ENCODE results near the gene SLCO4C1.
"Not testable (repeated sequence)": the region's sequence is repeated elsewhere in the genome, so short reads cannot be mapped to it uniquely, and the experiment has no call there.

The SLCO4C1 gene

GRCh38 chr5:102296178-102296817 is at the start of gene SLCO4C1:
SLCO4C1 (minus strand) TSS chr5:102296284; CDS start chr5:102296262, 22 bp downstream.
- Mint-ChIP-seq H3K27ac (peak within 1 kb of the TSS; percentile 78), H3K36me3 (ENCODE audit: low read depth) (peaks cover 7% of the 10 kb centered on the region), H3K4me3 (peak within 1 kb of the TSS; percentile 84), H3K9me3 (no peaks in the 10 kb centered on the region), H3K4me1 (ENCODE audit: low read depth) (peaks cover 34% of the 10 kb centered on the region), H3K27me3 (peaks cover 10% of the 10 kb centered on the region)
- intact Hi-C loops (cut with micrococcal nuclease), result loop anchor here (10.0 kb wide), 2 partner anchors 229 to 829 kb away; partner anchors contain the start of genes GIN1 and PPIP5K2

GRCh38 chr5:102341681-102342288 is 45.7 kb upstream of the SLCO4C1 start:
- no peak overlapping the region for H3K4me3 Mint-ChIP-seq
- H3K27ac Mint-ChIP-seq, result no peak overlapping the region
- H3K27me3 Mint-ChIP-seq, result no peaks in the 10 kb centered on the region
- no peaks in the 10 kb centered on the region for H3K36me3 Mint-ChIP-seq (ENCODE audit: low read depth)
- intact Hi-C loops (cut with micrococcal nuclease), result no loop called here
- no peaks in the 10 kb centered on the region for H3K9me3 Mint-ChIP-seq
- no peaks in the 10 kb centered on the region for H3K4me1 Mint-ChIP-seq (ENCODE audit: low read depth)

GRCh38 chr5:102324714-102325113 is 28.6 kb upstream of the SLCO4C1 start:
- peaks cover 6% of the 10 kb centered on the region for H3K4me1 Mint-ChIP-seq (ENCODE audit: low read depth)
- H3K9me3 Mint-ChIP-seq, result peaks cover 8% of the 10 kb centered on the region
- no peaks in the 10 kb centered on the region for H3K36me3 Mint-ChIP-seq (ENCODE audit: low read depth)
- intact Hi-C loops (cut with micrococcal nuclease), result no loop called here
- no peak overlapping the region for H3K27ac Mint-ChIP-seq
- H3K4me3 Mint-ChIP-seq, result no peak overlapping the region
- no peaks in the 10 kb centered on the region for H3K27me3 Mint-ChIP-seq

- H3K27ac Mint-ChIP-seq; H3K27me3 Mint-ChIP-seq; H3K36me3 Mint-ChIP-seq (ENCODE audit: low read depth); H3K4me3 Mint-ChIP-seq; intact Hi-C loops (cut with micrococcal nuclease); H3K9me3 Mint-ChIP-seq: not testable (repeated sequence)
- peaks cover 14% of the 10 kb centered on the region for H3K4me1 Mint-ChIP-seq (ENCODE audit: low read depth)
Observed at GRCh38 chr5:102318801-102319200, 22.7 kb upstream of the SLCO4C1 start.

GRCh38 chr5:102314328-102314727 is 18.2 kb upstream of the SLCO4C1 start:
- intact Hi-C loops (cut with micrococcal nuclease), result no loop called here
- H3K36me3 Mint-ChIP-seq (ENCODE audit: low read depth), result no peaks in the 10 kb centered on the region
- H3K4me1 Mint-ChIP-seq (ENCODE audit: low read depth), result peaks cover 9% of the 10 kb centered on the region
- H3K4me3 Mint-ChIP-seq, result no peak overlapping the region
- H3K9me3 Mint-ChIP-seq, result peaks cover 7% of the 10 kb centered on the region
- no peak overlapping the region for H3K27ac Mint-ChIP-seq
- no peaks in the 10 kb centered on the region for H3K27me3 Mint-ChIP-seq

GRCh38 chr5:102313912-102314311 is 17.8 kb upstream of the SLCO4C1 start:
- no peaks in the 10 kb centered on the region for H3K36me3 Mint-ChIP-seq (ENCODE audit: low read depth)
- no peaks in the 10 kb centered on the region for H3K27me3 Mint-ChIP-seq
- intact Hi-C loops (cut with micrococcal nuclease), result no loop called here
- peaks cover 7% of the 10 kb centered on the region for H3K9me3 Mint-ChIP-seq
- H3K27ac Mint-ChIP-seq, result no peak overlapping the region
- no peak overlapping the region for H3K4me3 Mint-ChIP-seq
- peaks cover 6% of the 10 kb centered on the region for H3K4me1 Mint-ChIP-seq (ENCODE audit: low read depth)

- Mint-ChIP-seq H3K36me3 (ENCODE audit: low read depth) (no peaks in the 10 kb centered on the region), H3K27ac (no peak overlapping the region), H3K4me3 (no peak overlapping the region), H3K9me3 (peaks cover 3% of the 10 kb centered on the region), H3K4me1 (ENCODE audit: low read depth) (peaks cover 6% of the 10 kb centered on the region), H3K27me3 (no peaks in the 10 kb centered on the region)
- intact Hi-C loops (cut with micrococcal nuclease), result no loop called here
Observed at GRCh38 chr5:102312586-102313370, 16.7 kb upstream of the SLCO4C1 start.

GRCh38 chr5:102309586-102309985 is 13.5 kb upstream of the SLCO4C1 start:
- Mint-ChIP-seq H3K36me3 (ENCODE audit: low read depth) (no peaks in the 10 kb centered on the region), H3K4me3 (no peak overlapping the region), H3K9me3 (no peaks in the 10 kb centered on the region), H3K27ac (no peak overlapping the region), H3K4me1 (ENCODE audit: low read depth) (peaks cover 6% of the 10 kb centered on the region), H3K27me3 (peaks cover 2% of the 10 kb centered on the region)
- intact Hi-C loops (cut with micrococcal nuclease), result no loop called here

- Mint-ChIP-seq H3K4me3 (no peak overlapping the region), H3K27me3 (peaks cover 2% of the 10 kb centered on the region), H3K27ac (no peak overlapping the region), H3K9me3 (no peaks in the 10 kb centered on the region), H3K4me1 (ENCODE audit: low read depth) (peaks cover 1% of the 10 kb centered on the region), H3K36me3 (ENCODE audit: low read depth) (no peaks in the 10 kb centered on the region)
- intact Hi-C loops (cut with micrococcal nuclease), result no loop called here
Observed at GRCh38 chr5:102307232-102307631, 11.1 kb upstream of the SLCO4C1 start.

- H3K27me3 Mint-ChIP-seq, result peaks cover 2% of the 10 kb centered on the region
- H3K9me3 Mint-ChIP-seq, result no peaks in the 10 kb centered on the region
- H3K4me3 Mint-ChIP-seq, result no peak overlapping the region
- intact Hi-C loops (cut with micrococcal nuclease), result no loop called here
- no peaks in the 10 kb centered on the region for H3K36me3 Mint-ChIP-seq (ENCODE audit: low read depth)
- no peaks in the 10 kb centered on the region for H3K4me1 Mint-ChIP-seq (ENCODE audit: low read depth)
- H3K27ac Mint-ChIP-seq, result no peak overlapping the region
Observed at GRCh38 chr5:102306121-102306520, 10.0 kb upstream of the SLCO4C1 start.

GRCh38 chr5:102295534-102296177 is 428 bp downstream of the SLCO4C1 start:
- Mint-ChIP-seq H3K27ac (peak overlapping the region; percentile 78), H3K9me3 (no peaks in the 10 kb centered on the region), H3K27me3 (peaks cover 10% of the 10 kb centered on the region), H3K4me1 (ENCODE audit: low read depth) (peaks cover 39% of the 10 kb centered on the region), H3K4me3 (peak overlapping the region; percentile 84), H3K36me3 (ENCODE audit: low read depth) (peaks cover 7% of the 10 kb centered on the region)
- intact Hi-C loops (cut with micrococcal nuclease), result loop anchor here (10.0 kb wide), 2 partner anchors 229 to 829 kb away; partner anchors contain the start of genes GIN1 and PPIP5K2

- Mint-ChIP-seq H3K27ac (no peak overlapping the region), H3K36me3 (ENCODE audit: low read depth) (peaks cover 7% of the 10 kb centered on the region), H3K9me3 (no peaks in the 10 kb centered on the region), H3K4me1 (ENCODE audit: low read depth) (peaks cover 41% of the 10 kb centered on the region), H3K27me3 (peaks cover 11% of the 10 kb centered on the region), H3K4me3 (peak overlapping the region; percentile 84)
- intact Hi-C loops (cut with micrococcal nuclease), result loop anchor here (10.0 kb wide), 2 partner anchors 230 to 830 kb away; partner anchors contain the start of genes GIN1 and PPIP5K2
Observed at GRCh38 chr5:102294886-102295395, 1.1 kb downstream of the SLCO4C1 start.

GRCh38 chr5:102290004-102290403 is 6.1 kb downstream of the SLCO4C1 start:
- H3K9me3 Mint-ChIP-seq, result no peaks in the 10 kb centered on the region
- H3K36me3 Mint-ChIP-seq (ENCODE audit: low read depth), result no peaks in the 10 kb centered on the region

More at GRCh38 chr5:102290004-102290403, 6.1 kb downstream of the SLCO4C1 start:
- intact Hi-C loops (cut with micrococcal nuclease), result loop anchor here (10.0 kb wide), 2 partner anchors 235 to 835 kb away; partner anchors contain the start of genes GIN1 and PPIP5K2
- Mint-ChIP-seq H3K4me1 (ENCODE audit: low read depth) (peaks cover 44% of the 10 kb centered on the region), H3K4me3 (no peak overlapping the region), H3K27me3 (peaks cover 13% of the 10 kb centered on the region), H3K27ac (no peak overlapping the region)
